Gastrocnemius medialis (tissue), 4 donors: ENCODE data around the gene MMP28. TPM values are rescaled to one million over a fixed set of nuclear protein-coding genes. Genes with fewer than 3 reads are reported as not detected.

Experiments used
- ATAC-seq, 2 donors: fragments of 150-250 bp; one replicate each; pipeline ENCODE4 v1.9.1; 2016
- DNase-seq, 2 donors: peaks; one replicate each; pipeline ENCODE4 v3.0.0-alpha.2; 2019
- H3K27ac ChIP-seq, 4 donors: fragments of 200-600 bp; sonication (generic); 1 replicate in 1 of 4; 2 replicates in 3 of 4; pipeline ENCODE4 v1.5.1; 2016 to 2018; ENCODE audit warnings: mild to moderate bottlenecking in 2 of 4, moderate library complexity in 1 of 4
- H3K27me3 ChIP-seq, 3 donors: fragments of 200-600 bp; sonication (generic) in 2 of 3; 1 replicate in 1 of 3; 2 replicates in 2 of 3; pipeline versions ENCODE4 v1.5.1 to v1.6.0; 2016 to 2019; ENCODE audit warnings: mild to moderate bottlenecking in 1 of 3, moderate library complexity in 1 of 3
- H3K36me3 ChIP-seq, 2 donors: fragments of 200-600 bp; sonication (generic) in 1 of 2; one replicate each; pipeline ENCODE4 v1.5.1; 2017 to 2018
- H3K4me1 ChIP-seq, 2 donors: fragments of 200-600 bp; sonication (generic) in 1 of 2; one replicate each; pipeline ENCODE4 v1.5.1; 2016 to 2017; ENCODE audit warnings: mild to moderate bottlenecking in 2 of 2
- H3K4me3 ChIP-seq, 4 donors: fragments of 200-600 bp; sonication (generic) in 3 of 4; 1 replicate in 1 of 4; 2 replicates in 3 of 4; pipeline ENCODE4 v1.5.1; 2016 to 2019; ENCODE audit warnings: mild to moderate bottlenecking in 2 of 4
- H3K9me3 ChIP-seq, 3 donors: fragments of 200-600 bp; sonication (generic) in 2 of 3; 1 replicate in 1 of 3; 2 replicates in 2 of 3; pipeline ENCODE4 v1.5.1; 2016 to 2019
- POLR2A ChIP-seq, 2 donors: fragments of 450-650 bp; IDR thresholded peaks; one replicate each; pipeline ENCODE4 v1.6.1; 2017; ENCODE audit warnings: antibody characterized with exemption in 2 of 2, mild to moderate bottlenecking in 2 of 2, moderate library complexity in 2 of 2
- in situ Hi-C, 4 donors: fragments of 200-750 bp; cut with MboI; loops; one replicate each; pipeline versions ENCODE4 v1.15.0 to v1.8.0; 2017; ENCODE audit warnings: low sequenced_read_pairs in 4 of 4
- intact Hi-C: fragments of 100-400 bp; cut with DNase I; formaldehyde crosslinking; loops from one replicate; pipeline ENCODE4 v1.15.1; 2023; ENCODE audit warnings: low total_unique reads
- total RNA-seq, 4 donors: library from RNA; depleted of rRNA; stranded (reverse); fragments of >200 nt; gene quantifications; one replicate each; pipeline versions ENCODE4 v1.1.0 to v1.2.3, GENCODE V29; 2016
- TF ChIP-seq, protein P1 (sequence below), 5 experiments: fragments of 450-650 bp in 3 of 5; fragments of 200-600 bp in 2 of 5; sonication (generic) in 2 of 5; IDR thresholded peaks in 4 of 5; conservative IDR thresholded peaks in 1 of 5; 1 replicate in 4 of 5; 2 replicates in 1 of 5; pipeline ENCODE4 v1.5.1; 2016 to 2019; ENCODE audit warnings: antibody characterized with exemption in 5 of 5, mild to moderate bottlenecking in 3 of 5, moderate library complexity in 3 of 5

Gene MMP28
- total RNA-seq, 4 donors from 2014 or later: 3.1 to 10.3 (median 5.9) TPM

DNA sequence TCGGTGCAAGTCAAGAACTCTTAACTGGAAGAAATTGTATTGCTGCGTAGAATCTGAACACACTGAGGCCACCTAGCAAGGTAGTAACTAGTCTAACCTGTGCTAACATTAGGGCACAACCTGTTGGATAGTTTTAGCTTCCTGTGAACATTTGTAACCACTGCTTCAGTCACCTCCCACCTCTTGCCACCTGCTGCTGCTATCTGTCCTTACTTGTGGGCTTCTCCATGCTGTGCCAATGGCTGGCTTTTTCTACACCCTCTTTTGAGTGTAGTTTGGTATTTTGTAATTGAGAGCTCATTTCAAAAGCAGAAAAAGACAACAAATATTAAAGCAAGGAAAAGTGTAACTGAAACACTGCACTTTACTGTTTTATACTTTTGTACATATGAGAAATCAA lies 71.7 kb downstream of the MMP28 start:
- H3K4me1 ChIP-seq: peaks cover 11 to 17% of the 10 kb centered on the region in 2 donors
- DNase-seq (no peak), ATAC-seq (no peak)
- no peak overlapping the region for H3K27ac ChIP-seq
- H3K27me3 ChIP-seq: no peaks in the 10 kb centered on the region
- H3K36me3 ChIP-seq: peaks cover 0 to 45% of the 10 kb centered on the region in 2 donors
- TF ChIP-seq, protein P1, sequence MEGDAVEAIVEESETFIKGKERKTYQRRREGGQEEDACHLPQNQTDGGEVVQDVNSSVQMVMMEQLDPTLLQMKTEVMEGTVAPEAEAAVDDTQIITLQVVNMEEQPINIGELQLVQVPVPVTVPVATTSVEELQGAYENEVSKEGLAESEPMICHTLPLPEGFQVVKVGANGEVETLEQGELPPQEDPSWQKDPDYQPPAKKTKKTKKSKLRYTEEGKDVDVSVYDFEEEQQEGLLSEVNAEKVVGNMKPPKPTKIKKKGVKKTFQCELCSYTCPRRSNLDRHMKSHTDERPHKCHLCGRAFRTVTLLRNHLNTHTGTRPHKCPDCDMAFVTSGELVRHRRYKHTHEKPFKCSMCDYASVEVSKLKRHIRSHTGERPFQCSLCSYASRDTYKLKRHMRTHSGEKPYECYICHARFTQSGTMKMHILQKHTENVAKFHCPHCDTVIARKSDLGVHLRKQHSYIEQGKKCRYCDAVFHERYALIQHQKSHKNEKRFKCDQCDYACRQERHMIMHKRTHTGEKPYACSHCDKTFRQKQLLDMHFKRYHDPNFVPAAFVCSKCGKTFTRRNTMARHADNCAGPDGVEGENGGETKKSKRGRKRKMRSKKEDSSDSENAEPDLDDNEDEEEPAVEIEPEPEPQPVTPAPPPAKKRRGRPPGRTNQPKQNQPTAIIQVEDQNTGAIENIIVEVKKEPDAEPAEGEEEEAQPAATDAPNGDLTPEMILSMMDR (IDR thresholded peaks at IDR 0.05 in 4 of 5, conservative IDR thresholded peaks at IDR 0.05 in 1 of 5): no peak
- no peak for TF ChIP-seq POLR2A (IDR thresholded peaks at IDR 0.05)
- no peak overlapping the region for H3K4me3 ChIP-seq
- intact Hi-C loops: loop anchor here (2.0 kb wide), 1 partner anchor 19 kb away; no protein-coding TSS in a partner anchor
- in situ Hi-C loops: no loop called here
- H3K9me3 ChIP-seq: no peaks in the 10 kb centered on the region

DNA sequence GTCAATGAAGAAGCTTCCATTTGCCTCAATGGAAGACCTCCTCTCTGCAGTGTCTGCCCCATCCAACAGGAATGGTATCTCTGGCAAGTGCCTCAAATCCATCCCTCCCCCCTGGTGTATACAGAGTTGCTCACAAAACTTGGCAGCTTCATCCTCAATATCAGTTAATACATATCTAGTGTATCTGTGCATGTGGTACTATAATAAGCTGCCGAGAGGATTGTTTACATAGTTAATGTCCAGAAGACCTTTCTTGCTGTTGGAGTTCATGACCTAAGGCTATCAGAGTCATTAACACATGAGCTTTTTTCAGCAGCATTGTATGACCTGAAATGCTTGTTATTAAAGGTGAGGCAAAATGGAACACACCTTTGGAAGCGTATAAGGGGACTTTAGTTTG lies 78.0 kb downstream of the MMP28 start:
- peak overlapping the region; percentile 66 to 87 (median 80) for H3K27ac ChIP-seq
- H3K27me3 ChIP-seq: no peaks in the 10 kb centered on the region
- TF ChIP-seq, protein P1 (IDR thresholded peaks at IDR 0.05 in 4 of 5, conservative IDR thresholded peaks at IDR 0.05 in 1 of 5): no peak
- TF ChIP-seq POLR2A (IDR thresholded peaks at IDR 0.05): no peak
- no peaks in the 10 kb centered on the region for H3K9me3 ChIP-seq
- peaks cover 0 to 11% of the 10 kb centered on the region in 2 donors for H3K36me3 ChIP-seq
- ATAC-seq: no peak
- DNase-seq: no peak
- no peak overlapping the region for H3K4me3 ChIP-seq
- intact Hi-C loops (no loop called here), in situ Hi-C loops (no loop called here)
- peaks cover 57 to 59% of the 10 kb centered on the region in 2 donors for H3K4me1 ChIP-seq

DNA sequence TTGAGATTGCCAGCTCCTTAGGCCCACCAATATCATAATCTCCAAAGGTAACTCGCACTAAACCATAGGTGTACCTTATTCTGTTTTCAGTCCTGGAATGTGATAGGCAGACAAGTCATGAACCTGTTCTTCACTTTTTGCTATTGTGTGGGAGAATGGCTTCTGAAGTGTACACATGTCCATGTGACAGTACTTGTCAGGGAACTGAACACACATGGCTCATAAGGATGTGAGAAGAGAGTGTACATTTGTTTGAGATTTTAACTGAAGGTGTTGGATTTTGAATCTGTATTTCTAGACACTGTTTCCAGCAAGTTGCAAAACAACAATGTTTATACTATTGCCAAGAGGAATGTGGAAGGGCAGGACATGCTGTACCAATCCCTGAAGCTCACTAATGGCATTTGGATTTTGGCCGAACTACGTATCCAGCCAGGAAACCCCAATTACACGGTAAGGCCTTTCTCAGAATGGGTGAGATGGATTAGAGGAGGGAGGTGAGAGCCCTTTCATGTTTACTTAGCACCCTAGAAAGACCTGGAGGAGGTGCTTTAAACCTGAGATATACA lies 78.5 kb downstream of the MMP28 start:
- Histone ChIP-seq H3K9me3 (no peaks in the 10 kb centered on the region), H3K4me3 (no peak overlapping the region), H3K36me3 (peaks cover 0 to 9% of the 10 kb centered on the region in 2 donors), H3K27ac (peak overlapping the region; percentile 66 to 87 (median 80)), H3K27me3 (no peaks in the 10 kb centered on the region), H3K4me1 (peaks cover 59% of the 10 kb centered on the region in 2 donors)
- ATAC-seq (peak; percentile 56 to 58), DNase-seq (peak in 1 of 2 donors; percentile 30)
- intact Hi-C loops (no loop called here), in situ Hi-C loops (no loop called here)
- TF ChIP-seq, protein P1 (IDR thresholded peaks at IDR 0.05 in 4 of 5, conservative IDR thresholded peaks at IDR 0.05 in 1 of 5): no peak
- no peak for TF ChIP-seq POLR2A (IDR thresholded peaks at IDR 0.05)

DNA sequence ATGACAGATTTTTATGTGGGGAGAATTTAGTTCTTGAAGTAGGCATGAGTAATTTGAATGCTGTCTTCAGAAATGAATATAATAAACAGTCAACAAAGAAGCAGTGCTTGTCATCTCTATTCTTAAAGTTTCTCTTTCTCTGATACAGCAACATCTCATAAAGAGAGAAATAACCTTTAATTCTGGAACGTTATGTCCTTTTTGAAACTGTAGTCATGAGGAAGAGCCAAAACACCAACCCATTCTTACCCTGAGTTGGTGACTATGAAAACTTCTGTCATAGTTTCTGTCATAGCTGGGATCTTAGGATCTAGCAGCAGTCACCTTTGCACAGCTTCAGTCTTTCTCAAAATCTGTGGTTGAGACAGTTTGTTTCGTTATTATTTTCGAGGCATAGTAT lies 79.3 kb downstream of the MMP28 start:
- intact Hi-C loops (no loop called here), in situ Hi-C loops (no loop called here)
- DNase-seq: no peak
- no peak for TF ChIP-seq POLR2A (IDR thresholded peaks at IDR 0.05)
- TF ChIP-seq, protein P1 (IDR thresholded peaks at IDR 0.05 in 4 of 5, conservative IDR thresholded peaks at IDR 0.05 in 1 of 5): no peak
- peaks cover 0 to 2% of the 10 kb centered on the region in 2 donors for H3K36me3 ChIP-seq
- H3K4me3 ChIP-seq: no peak overlapping the region
- ATAC-seq: no peak
- no peaks in the 10 kb centered on the region for H3K27me3 ChIP-seq
- H3K9me3 ChIP-seq: no peaks in the 10 kb centered on the region
- peaks cover 59% of the 10 kb centered on the region in 2 donors for H3K4me1 ChIP-seq
- H3K27ac ChIP-seq: peak overlapping the region; percentile 66 to 87 (median 80)

Other genes starting within 250 kb of the MMP28 start
- gene SLFN14, start 234.8 kb downstream of the MMP28 start, total RNA-seq: not detected
- gene PEX12, start 217.1 kb downstream of the MMP28 start, total RNA-seq: 10 to 100 TPM in 1 of 4 donors, 1 to 10 TPM in 3; 4.4 to 14.2 (median 6.2) TPM
- 10 to 100 TPM; 31.3 to 48.7 (median 38.1) TPM for gene AP2B1, start 208.3 kb downstream of the MMP28 start, total RNA-seq
- 10 to 100 TPM in 2 of 4 donors, 1 to 10 TPM in 2; 4.7 to 13.8 (median 10.0) TPM for gene RASL10B, start 64.0 kb downstream of the MMP28 start, total RNA-seq
- under 1 TPM in 2 of 4 donors, not detected in 2; 0.15 to 0.75 TPM for gene GAS2L2, start 42.4 kb downstream of the MMP28 start, total RNA-seq
- not detected for gene C17orf50, start 34.8 kb downstream of the MMP28 start, total RNA-seq
- 10 to 100 TPM; 25.2 to 39.5 (median 31.6) TPM for gene TAF15, start 13.8 kb upstream of the MMP28 start, total RNA-seq
- not detected for gene HEATR9, start 73.2 kb upstream of the MMP28 start, total RNA-seq
- gene CCL5, start 84.7 kb upstream of the MMP28 start, total RNA-seq: 1 to 10 TPM in 3 of 4 donors, under 1 TPM in 1; 0.55 to 2.1 (median 1.8) TPM
- not detected for gene RDM1, start 135.1 kb upstream of the MMP28 start, total RNA-seq
- gene LYZL6, start 148.1 kb upstream of the MMP28 start, total RNA-seq: not detected
- under 1 TPM in 1 of 4 donors, not detected in 3; 0.33 TPM for gene CCL16, start 185.9 kb upstream of the MMP28 start, total RNA-seq
- 10 to 100 TPM in 2 of 4 donors, 1 to 10 TPM in 2; 4.9 to 25.9 (median 12.1) TPM for gene CCL14, start 191.1 kb upstream of the MMP28 start, total RNA-seq
- not detected for gene CCL15, start 205.9 kb upstream of the MMP28 start, total RNA-seq
- gene CCL23, start 222.3 kb upstream of the MMP28 start, total RNA-seq: not detected